GDM1 (cell line): ENCODE data around the gene TMEM132D.
"Not testable (repeated sequence)": the region's sequence is repeated elsewhere in the genome, so short reads cannot be mapped to it uniquely, and the experiment has no call there.

Experiments used
- DNase-seq: peaks from one replicate; lab custom pipeline; 2025; lab: John Stamatoyannopoulos, UW

The TMEM132D gene

GRCh38 chr12:129589503-129589902 is 314.3 kb downstream of the TMEM132D start:
- no peak for DNase-seq

GRCh38 chr12:129588142-129588541 is 315.7 kb downstream of the TMEM132D start:
- DNase-seq: no peak

- DNase-seq: no peak
Observed at GRCh38 chr12:129585296-129585695, 318.5 kb downstream of the TMEM132D start.

- DNase-seq: no peak
Observed at GRCh38 chr12:129579879-129580278, 323.9 kb downstream of the TMEM132D start.

- DNase-seq: no peak
Observed at GRCh38 chr12:129571901-129572494, 331.8 kb downstream of the TMEM132D start.

- no peak for DNase-seq
Observed at GRCh38 chr12:129570796-129571400, 332.9 kb downstream of the TMEM132D start.

GRCh38 chr12:129566800-129567199 is 337.0 kb downstream of the TMEM132D start:
- DNase-seq: no peak

- no peak for DNase-seq
Observed at GRCh38 chr12:129564768-129565167, 339.1 kb downstream of the TMEM132D start.

- DNase-seq: no peak
Observed at GRCh38 chr12:129563266-129563665, 340.6 kb downstream of the TMEM132D start.

GRCh38 chr12:129561304-129561703 is 342.5 kb downstream of the TMEM132D start:
- DNase-seq: no peak

GRCh38 chr12:129559776-129560175 is 344.0 kb downstream of the TMEM132D start:
- DNase-seq: no peak

GRCh38 chr12:129558036-129558435 is 345.8 kb downstream of the TMEM132D start:
- DNase-seq: no peak

GRCh38 chr12:129556082-129556481 is 347.7 kb downstream of the TMEM132D start:
- no peak for DNase-seq

GRCh38 chr12:129552996-129553750 is 350.7 kb downstream of the TMEM132D start:
- no peak for DNase-seq

- no peak for DNase-seq
Observed at GRCh38 chr12:129551441-129551840, 352.4 kb downstream of the TMEM132D start.

GRCh38 chr12:129550353-129550752 is 353.5 kb downstream of the TMEM132D start:
- DNase-seq: no peak

- no peak for DNase-seq
Observed at GRCh38 chr12:129549656-129550055, 354.2 kb downstream of the TMEM132D start.

- DNase-seq: not testable (repeated sequence)
Observed at GRCh38 chr12:129549020-129549419, 354.8 kb downstream of the TMEM132D start.

GRCh38 chr12:129544716-129545115 is 359.1 kb downstream of the TMEM132D start:
- no peak for DNase-seq

- DNase-seq: no peak
Observed at GRCh38 chr12:129540954-129541353, 362.9 kb downstream of the TMEM132D start.

- no peak for DNase-seq
Observed at GRCh38 chr12:129540249-129540648, 363.6 kb downstream of the TMEM132D start.

GRCh38 chr12:129538724-129539335 is 365.0 kb downstream of the TMEM132D start:
- DNase-seq: not testable (repeated sequence)

GRCh38 chr12:129538137-129538536 is 365.7 kb downstream of the TMEM132D start:
- no peak for DNase-seq
